Dermis blood vessel endothelial cell (primary cell): ENCODE measurements around the gene MYO1F. TPM values are rescaled to one million over a fixed set of nuclear protein-coding genes. Genes with fewer than 3 reads are reported as not detected.
A peak's percentile ranks its signal among the peaks of the same experiment; 100 is the strongest.
"Not testable (repeated sequence)": the region's sequence is repeated elsewhere in the genome, so short reads cannot be mapped to it uniquely, and the experiment has no call there.

Experiments
- DNase-seq: peaks from one replicate; pipeline ENCODE4 v3.0.0; 2010
- total RNA-seq: library from RNA; depleted of rRNA; stranded (reverse); fragments of >200 nt; gene quantifications from 2 replicates; pipeline ENCODE4 v1.2.3, GENCODE V29; 2014

MYO1F gene
- total RNA-seq, 1 donor from 2014 or later = 0.34 TPM

DNA sequence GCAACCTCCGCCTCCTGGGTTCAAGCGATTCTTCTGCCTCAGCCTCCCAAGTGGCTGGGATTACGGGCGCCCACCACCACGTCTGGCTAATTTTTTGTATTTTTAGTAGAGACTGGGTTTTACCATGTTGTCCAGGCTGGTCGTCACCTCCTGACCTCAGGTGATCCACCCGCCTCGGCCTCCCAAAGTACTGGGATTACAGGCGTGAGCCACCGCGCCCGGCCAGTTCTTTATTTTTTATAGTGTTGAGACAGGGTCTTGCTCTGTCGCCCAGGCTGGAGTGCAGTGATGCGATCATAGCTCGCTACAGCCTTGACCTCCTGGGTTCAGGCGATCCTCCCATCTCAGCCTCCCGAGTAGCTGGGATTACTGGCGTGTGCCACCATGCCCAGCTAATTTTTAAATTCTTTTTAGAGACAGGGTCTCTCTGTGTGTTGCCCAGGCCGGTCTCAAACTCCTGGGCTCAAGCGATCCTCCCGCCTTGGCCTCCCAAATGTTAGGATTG, 62.7 kb downstream of the MYO1F start:
- DNase-seq = not testable (repeated sequence)

DNA sequence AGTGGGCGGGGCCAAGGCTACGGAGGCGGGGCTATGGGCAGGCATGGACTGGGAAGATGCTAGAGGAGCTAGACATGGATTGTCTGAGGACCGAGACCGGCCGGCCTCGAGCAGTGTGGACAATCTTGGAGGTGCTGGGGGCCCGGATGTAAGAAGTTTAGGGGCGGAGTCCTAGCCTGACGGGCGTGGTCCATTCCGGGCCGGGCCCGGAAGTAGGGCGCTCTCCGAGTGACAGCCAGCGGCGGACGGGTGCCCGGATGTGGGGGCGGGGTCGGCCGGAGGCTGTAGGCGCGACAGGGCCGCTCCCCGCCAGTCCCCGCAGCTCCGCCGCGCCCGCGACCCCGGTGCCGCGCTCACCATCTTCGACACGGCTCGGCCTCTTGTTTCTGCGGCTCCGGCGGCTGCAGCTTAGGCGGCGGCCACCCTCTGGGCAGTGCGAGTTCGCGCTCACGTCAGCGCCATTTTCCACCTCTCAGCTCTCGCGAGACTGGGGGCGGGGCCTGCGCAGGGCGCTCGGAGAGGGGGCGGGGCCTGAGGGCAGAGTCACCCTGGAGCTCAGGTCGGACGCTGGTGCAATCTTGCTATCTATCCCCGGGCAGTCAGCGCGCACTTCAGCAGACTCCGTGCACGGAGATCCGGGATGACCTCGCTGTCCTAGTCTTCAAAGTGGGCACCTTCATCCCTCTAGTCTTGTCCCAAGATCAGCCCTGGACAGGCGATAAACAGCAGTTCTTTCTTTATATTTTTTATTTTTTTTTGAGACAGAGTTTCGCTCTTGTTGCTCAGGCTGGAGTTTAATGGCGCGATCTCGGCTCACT, 63.3 kb downstream of the MYO1F start, which contains the start of gene ZNF414:
TSS of gene ZNF414 (minus strand) at position 481 of the 818 bp plus-strand sequence. CDS start at position 360, 121 bp downstream.
- peak; percentile 94 for DNase-seq

DNA sequence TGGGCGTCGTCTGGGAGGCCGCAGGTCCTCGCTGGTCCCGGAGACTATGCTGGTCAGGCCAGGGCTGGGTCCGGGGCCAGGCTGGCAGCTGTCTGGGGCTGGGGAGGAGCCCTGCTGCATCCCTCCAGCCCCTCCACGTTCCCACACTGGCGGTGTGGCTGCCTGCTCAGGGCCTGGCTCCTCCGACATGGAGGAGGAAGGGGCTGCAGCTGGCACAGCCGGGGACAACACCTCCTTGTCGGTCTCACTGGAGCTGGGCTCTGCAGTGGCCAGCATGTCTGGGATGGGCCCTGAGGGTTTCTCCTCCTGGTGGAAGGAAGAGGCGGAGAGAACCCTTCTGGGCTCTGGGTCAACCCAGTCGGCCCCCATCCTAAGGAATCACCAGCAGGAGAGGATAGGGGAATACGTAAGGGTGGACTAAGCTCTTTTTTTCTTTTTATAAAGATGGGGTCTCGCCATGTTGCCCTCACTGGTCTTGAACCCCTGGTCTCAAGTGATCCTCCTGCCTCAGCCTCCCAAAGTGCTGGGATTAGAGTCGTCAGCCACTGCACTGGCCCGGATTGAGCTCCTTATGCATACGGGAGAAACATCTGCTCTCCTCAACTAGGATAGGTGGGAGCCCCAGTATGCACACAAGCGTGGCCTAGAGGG, 64.1 kb downstream of the MYO1F start:
- DNase-seq = peak; percentile 10

DNA sequence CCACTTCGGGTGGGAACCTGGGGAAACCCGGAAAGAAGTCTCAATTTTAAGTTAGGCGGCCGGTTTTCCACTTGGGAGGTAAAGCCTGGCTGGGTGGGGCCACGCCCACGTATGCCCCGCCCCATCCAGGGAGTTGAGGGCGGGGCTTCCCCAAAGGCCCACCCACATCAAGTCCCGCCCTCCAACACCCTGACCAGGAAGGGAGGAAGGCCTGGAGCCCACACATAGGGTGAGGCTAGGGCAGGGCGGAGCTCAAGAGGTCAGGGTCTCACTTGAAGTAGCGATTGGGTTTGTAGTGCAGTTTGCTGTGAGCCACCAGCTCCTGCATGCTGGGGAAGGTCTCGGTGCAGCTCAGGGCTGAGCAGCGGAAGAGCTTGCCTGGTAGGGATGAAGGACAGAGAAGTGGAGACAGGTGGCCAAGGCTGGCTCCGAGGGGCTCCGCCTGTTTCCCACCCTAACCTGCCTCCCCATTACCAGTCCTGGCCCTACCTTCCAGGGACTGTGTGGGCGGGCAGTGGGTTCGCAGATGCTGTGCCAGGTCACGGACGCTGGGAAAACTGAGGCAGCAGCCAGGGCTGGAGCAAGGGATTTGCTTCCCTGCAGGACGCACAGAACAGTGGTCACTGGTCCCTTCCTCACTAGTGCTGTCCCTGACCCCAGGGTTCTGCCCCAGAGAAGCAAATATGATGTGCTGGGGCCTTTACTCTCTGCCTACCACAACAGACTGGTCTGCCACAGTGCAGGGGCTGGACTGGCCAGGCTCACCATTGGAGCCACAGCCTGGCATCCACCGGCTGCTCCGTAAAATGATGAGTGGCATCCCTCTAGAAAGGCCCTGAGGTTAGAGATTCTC, 64.9 kb downstream of the MYO1F start:
- peak; percentile 34 for DNase-seq

DNA sequence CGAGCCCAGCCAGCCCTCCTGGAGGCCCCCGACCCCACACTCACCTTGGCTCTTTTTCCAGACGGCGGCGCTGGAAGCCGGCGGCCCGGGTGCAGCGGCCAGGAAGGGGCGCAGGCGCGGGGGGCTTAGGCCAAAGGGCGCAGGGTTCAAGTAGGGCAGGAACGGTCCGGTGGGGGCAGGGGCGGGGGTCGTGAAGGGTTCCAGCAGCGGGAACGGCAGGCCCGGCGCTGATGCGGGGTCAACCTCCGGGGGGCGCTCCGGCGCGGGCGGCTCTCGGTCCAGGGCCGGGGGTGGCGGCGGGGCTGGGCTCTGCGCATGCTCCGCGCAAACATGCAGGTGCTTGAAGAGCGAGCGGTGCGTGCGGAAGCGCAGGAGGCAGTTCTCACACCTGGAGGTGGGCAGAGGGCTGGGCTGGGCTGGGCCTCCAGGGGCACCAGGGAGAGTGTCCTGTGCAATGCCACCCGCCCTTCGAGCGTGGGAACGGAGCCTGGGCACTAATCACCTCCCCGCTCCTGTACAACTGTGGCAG, 65.6 kb downstream of the MYO1F start:
- DNase-seq = no peak

DNA sequence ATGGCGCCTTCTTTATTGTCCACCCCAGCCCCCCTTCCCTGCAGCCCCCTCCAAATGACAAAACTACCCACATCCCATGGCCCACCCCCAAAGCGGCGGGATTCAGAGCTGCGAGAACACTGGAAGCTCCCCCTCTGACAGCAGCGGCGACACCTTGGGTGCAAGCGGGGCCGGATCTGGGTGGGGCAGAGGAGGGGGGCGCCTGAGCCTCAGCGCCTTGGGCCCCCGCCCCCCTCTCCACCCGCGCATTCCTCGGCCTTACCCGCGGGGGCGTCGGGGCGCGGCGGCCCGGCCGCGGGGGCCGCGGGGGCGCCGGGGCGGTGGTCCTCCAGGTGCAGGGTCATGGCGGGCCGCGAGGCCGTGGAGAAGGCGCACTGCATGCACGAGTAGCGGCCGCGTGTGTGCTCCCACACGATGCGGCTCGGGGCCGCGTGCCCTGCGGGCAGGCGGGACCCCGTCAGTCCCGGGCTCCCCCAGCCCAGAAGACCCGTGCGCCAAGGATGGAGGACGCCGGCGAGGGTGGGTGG, 66.6 kb downstream of the MYO1F start:
- DNase-seq = no peak

DNA sequence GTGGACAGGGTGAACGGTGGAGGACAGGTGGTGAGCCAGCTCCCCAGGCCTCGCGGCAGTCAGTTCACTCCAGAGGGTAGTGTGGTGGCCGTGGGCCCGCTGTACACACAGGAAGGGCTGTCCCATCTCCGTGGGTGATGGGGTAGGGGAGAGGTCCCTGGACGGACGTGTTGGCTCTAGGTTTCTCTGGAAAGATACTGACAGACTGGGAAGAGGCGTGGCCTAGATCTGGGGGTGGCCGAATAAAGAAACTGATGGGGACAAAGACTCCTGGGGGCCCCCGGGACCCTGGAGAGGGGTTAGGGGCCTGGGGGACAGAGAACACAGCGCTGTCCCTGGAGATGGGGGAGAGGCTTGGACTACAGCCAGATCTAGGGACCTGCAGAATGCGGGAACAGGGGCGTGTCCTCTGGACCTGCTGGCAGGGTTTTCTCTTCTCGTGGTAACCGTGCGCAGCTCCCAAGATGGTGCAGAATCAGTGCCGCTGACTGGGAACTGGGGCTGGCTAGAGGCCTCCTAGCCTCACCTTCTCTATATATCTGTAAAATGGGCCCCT, 70.8 kb downstream of the MYO1F start:
- no peak for DNase-seq

DNA sequence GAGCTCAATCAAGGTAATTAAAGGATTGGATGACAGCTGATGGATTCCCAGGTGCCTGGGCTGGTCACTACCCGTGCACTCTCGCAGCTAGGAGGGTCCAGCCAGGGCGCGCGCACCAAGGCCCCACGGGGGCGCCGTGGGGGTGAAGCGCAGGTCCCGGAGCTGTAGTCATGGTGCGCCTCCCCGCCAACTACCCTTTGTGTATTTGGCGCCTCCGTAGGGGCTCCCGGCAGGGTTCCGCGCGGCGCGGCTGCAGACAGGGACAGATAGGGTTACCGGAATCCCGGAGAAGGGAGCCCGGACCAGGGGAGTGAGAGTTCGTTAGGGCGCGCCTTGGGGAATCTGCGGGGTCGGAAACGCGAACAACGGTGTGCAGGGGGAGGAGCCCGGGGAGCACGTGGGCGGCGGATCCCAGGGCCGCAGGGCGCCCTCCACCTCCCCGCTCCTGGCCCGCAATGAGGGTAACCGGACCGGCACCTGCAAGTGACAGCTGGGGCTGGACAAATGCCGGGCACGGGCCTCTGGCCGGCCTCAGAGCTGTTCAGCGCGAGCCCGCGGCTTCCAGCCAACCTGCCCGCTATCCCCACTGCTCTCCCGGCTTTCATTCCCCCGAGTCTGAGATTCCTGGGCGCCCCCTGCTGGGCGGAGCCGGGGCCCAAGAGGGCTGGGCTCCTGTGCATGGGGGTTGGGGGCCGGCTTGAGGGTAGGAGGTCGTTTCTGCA, 71.4 kb downstream of the MYO1F start:
- peak; percentile 79 for DNase-seq

DNA sequence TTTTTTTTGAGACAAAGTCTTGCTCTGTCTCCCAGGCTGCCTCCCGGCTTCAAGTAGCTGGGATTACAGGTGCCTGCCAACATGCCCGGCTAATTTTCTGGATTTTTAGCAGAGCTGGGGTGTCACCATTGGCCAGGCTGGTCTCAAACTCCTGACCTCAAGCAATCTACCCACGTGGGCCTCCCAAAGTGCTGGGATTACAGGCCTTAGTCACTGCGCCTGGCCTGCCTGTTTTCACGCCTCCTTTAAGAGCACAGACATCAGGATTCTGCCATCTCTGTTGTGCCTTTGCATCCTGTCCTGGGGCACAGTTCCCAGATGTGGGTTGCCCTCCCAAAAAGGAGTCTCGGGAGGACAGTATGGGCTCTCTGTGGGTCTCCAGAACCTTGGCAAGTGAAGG, 72.3 kb downstream of the MYO1F start:
- no peak for DNase-seq

DNA sequence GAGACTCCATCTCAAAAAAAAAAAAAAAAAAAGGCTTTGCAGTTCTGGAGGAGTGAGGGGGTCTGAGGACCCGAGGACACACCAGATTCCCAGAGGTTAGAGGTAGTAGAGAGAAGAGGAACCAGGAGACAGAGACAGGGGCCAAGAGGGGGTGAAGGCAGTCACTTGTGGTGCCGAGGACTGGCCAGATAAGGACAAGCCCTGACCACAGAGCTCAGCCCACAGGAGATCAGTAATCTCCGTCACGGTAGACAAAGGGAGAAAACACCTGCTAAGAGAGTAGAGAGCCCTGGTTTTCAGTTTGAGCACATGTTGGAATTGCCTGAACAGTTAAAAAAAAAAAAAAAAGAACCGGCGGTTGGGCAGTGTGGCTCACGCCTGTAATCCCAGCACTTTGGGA, 73.1 kb downstream of the MYO1F start:
- DNase-seq = no peak

DNA sequence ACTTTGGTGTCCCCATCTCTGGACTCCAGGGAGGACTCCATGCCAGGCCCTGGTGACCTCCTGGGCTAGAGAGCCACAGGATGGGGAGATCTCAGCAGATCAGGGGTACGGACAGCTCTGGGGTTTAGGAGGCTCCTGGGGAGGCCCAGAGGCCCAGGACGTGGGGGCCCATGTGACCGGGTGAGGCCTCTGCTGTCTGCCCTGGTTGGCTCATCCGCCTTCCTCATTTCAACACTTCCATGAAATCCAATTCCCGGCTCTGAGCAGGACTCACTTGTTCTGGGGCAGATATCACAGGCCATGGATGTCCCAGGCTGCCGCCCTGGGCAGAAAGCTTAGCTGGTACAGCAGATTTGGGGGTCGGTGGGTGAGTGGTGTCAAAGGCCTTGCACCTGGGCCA, 73.7 kb downstream of the MYO1F start:
- DNase-seq = no peak

DNA sequence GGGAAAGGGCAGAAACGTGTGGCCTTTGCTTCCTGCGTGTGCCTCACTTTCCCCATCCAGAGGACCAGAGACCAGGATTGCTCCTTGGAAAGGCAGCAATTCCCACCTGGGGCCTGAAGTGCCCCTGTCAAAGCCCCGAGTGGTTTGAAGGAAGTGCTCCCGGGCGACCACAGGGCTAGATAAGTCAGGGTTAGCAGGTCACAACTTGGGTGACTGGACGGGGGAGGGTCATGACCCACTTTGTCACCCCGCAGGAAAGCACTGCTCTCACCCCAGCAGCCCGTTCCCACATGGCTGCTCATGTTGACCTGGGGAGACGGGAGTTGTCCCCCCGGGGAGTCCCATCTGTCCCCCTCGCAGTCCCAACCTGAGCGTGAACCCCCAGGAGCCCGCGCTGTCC, 75.3 kb downstream of the MYO1F start:
- no peak for DNase-seq

DNA sequence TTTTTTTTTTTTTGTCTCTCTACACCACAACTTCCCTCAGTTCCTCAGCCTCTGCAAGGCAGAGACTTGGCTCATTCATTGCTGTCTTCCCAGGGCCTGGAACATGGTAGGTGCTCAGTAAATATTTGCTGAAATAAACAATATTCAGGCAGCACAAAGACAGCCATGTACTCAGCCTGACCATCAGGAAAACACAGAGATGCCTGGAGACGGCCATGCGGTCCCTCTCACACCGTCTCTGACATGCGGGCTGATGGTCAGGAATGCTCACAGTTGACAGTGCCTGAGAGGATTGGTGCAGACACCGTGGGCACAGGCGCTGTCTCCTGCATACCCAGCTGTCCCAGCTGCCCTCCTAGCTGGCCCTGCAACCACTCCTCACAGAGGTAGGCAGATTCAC, 75.7 kb downstream of the MYO1F start:
- DNase-seq = no peak

DNA sequence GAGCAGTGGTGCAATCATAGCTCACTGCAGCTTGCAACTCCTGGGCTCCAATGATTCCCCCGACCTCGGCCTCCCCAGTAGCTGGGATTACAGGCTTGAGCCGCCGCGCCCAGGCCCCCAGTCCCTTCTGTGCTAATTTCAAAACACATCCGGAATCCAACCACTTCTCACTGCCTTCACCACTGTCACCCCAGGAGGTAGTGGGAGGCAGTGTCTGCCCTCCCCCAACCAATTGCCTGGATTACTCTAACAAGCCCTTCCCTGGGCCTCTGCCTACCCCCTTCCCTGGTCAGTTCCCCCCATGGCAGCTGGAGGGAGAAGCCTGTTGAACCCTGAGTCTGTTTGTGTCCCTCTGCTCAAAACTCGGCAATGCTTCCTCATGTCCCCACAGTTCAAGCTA, 77.1 kb downstream of the MYO1F start:
- DNase-seq = no peak

DNA sequence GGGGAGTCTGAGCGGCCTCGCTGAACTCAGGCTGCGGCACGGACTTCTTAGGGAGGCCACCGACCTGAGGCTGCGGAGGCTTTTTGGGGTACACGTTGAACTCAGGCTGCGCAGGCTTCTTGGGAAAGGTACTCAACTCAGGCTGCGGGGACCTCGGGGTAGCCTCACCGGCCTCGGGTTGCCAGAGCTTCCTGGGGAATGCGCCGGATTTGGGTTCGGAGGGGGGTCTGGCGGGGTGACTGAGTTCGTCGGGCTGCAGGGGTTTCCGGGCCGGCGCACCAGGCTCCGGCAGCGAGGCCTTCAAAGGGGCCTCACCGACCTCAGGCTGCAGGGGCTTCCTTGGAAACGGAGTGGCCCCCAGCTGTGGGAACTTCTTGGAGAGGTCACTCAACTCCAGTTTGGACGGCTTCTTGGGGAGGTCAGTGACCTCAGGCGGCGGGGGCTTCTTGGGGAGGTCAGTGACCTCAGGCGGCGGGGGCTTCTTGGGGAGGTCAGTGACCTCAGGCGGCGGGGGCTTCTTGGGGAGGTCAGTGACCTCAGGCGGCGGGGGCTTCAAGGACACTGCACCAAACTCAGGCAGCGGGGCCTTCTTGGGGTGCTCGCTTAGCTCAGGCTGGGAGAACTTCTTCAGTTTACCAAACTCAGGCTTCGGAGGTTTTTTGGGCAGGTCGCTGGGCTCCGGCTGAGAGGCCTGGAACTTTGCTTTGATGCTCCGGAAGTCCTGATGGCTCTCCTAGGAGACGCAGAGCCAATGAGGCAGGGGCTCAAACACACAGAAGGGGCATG, 78.0 kb downstream of the MYO1F start:
- no peak for DNase-seq

DNA sequence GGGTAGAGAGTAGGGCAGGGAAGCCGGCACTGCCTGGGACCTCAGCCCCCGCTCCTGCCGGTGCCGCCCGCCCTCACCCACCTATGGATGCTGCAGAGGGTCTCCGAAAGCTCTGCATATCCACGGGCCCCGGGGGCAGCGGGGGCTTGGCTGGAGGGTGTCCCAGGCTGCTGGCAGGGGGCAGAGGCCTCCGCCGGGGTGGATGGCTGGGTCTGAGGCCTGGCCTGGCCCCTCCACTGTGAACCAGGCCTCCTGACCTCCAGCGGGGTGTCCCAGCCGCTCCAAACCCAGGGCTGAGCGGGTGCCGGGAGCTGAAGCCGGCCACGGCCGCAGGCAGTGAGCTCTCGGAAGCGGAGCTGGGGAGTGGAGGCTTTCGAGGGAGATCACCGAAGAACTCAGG, 78.9 kb downstream of the MYO1F start:
- DNase-seq = no peak

DNA sequence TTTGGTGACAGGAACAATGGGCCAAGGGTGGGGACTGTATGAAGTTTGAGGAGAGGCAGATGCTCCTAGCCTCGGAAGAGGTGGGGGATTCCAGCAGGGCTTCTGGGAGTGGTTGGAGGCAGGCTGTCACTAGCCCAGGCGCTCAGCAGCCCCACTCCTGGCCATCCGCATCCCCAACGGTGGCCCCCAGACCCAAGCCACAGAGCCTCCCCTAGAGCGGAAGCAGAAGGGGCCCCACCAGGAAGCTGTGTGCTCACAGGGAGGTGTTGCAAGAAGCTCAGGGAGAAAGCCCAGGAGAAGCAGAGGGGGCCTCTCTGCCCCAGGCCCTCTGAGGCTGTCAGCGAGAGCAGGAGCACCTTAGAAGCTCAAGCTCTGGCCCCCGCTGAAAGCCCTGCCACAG, 83.1 kb downstream of the MYO1F start:
- DNase-seq = no peak

DNA sequence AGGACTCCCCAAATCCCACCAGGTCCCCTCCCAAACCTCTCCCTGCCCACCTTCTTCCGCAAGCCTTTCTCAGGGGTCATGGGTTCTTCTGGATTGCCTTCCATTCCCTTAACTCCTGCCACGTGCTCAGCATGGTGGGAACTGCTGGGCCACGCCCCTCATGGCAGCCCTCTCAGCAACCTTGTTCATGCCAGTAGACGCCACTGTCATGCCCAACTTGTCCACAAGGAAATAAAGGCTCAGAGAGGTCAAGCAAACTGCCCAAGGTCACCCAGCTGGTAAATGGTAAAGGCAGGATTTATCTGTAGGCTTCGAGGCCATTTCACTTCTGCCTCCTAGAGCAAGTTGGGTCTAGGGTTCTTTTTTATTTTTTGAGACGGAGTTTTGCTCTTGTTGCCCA, 85.7 kb downstream of the MYO1F start:
- DNase-seq = no peak

DNA sequence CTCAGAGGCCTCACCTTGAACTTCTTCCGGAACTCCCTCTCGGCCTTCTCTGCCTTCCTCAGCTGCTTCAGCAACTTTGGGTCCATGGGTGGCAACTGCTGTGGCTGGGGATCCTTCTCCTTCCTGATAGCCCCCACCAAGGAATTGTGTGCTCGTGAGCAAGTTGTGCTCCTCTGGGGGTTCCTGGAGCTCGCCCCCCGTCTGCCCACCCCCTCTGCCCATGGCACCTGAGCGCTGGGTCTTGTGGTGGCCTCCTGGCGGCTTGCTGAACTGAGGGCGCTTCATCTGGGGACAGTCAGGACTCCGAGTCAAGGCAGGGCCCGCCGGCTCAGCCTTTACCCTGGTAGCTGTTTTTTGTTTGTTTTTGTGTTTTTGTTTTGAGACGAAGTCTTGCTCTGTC, 86.4 kb downstream of the MYO1F start:
- DNase-seq = no peak

DNA sequence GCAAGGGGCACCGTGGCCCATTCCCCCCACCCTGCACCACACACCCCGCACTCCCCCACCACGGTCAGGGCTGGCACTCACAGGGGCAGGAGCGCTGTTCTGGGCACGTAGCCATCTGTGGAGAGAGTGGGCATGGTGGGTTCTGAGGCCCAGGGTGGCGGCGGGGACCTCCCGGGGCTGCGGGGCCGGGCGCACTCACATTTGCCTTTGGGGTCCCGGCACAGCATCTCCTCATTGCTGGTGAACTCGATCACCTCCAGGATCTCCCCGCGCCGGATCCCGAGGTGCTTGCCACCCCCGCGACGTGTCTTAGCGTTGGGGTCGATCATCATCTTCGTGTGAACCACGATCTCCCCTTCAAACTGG, 86.9 kb downstream of the MYO1F start:
- DNase-seq = no peak
